CD8-positive, alpha-beta memory T cell (primary cell): Measurements from ENCODE around the gene LHFPL6. TPM values are rescaled to one million over a fixed set of nuclear protein-coding genes. Genes with fewer than 3 reads are reported as not detected.

Experiments used
- CTCF ChIA-PET: fragments of 350-600 bp; sonication (Branson Sonifier 250); formaldehyde crosslinking; loops from one replicate; lab custom pipeline; 2021; ENCODE audit warnings: antibody characterized with exemption; lab: Charles Lee
- POLR2A ChIA-PET: fragments of 350-600 bp; sonication (Branson Sonifier 250); formaldehyde crosslinking; loops from one replicate; lab custom pipeline; 2021; ENCODE audit warnings: antibody characterized with exemption; lab: Charles Lee
- DNase-seq, 5 donors: peaks; one replicate each; pipeline versions ENCODE4 v3.0.0 to v3.0.0-alpha.2; 2020 to 2022; ENCODE audit warnings: mixed read lengths in 1 of 5
- H3K27ac ChIP-seq: one replicate; pipeline ENCODE4 v1.7.0; 2013; ENCODE audit warnings: low read depth, mild to moderate bottlenecking, low read length, moderate library complexity
- H3K27me3 ChIP-seq: 2 replicates; pipeline ENCODE4 v1.7.0; 2013; ENCODE audit warnings: low read length, mild to moderate bottlenecking; ENCODE audit not compliant: insufficient read depth, poor library complexity, severe bottlenecking
- H3K36me3 ChIP-seq: 2 replicates; pipeline ENCODE4 v1.7.0; 2013; ENCODE audit warnings: mild to moderate bottlenecking, low read length, moderate library complexity; ENCODE audit not compliant: insufficient read depth
- H3K4me1 ChIP-seq: 2 replicates; pipeline ENCODE4 v1.7.0; 2013; ENCODE audit warnings: mild to moderate bottlenecking, low read length, moderate library complexity; ENCODE audit not compliant: insufficient read depth
- H3K4me3 ChIP-seq: 2 replicates; pipeline ENCODE4 v1.7.0; 2013; ENCODE audit warnings: mild to moderate bottlenecking, low read length
- H3K9me3 ChIP-seq: 2 replicates; pipeline ENCODE4 v1.7.0; 2013; ENCODE audit warnings: mild to moderate bottlenecking, low read length
- H3K27ac Mint-ChIP-seq, 8 donors: one replicate each; pipeline ENCODE4 v1.8.0; 2020 to 2021; ENCODE audit warnings: mixed read lengths in 8 of 8, mild to moderate bottlenecking in 6 of 8, inconsistent platforms in 3 of 8, moderate library complexity in 3 of 8
- H3K27me3 Mint-ChIP-seq, 2 donors: one replicate each; pipeline ENCODE4 v1.8.0; 2020 to 2021; ENCODE audit warnings: mixed read lengths in 2 of 2, mild to moderate bottlenecking in 1 of 2, moderate library complexity in 1 of 2
- H3K36me3 Mint-ChIP-seq, 3 donors: one replicate each; pipeline ENCODE4 v1.8.0; 2020 to 2021; ENCODE audit warnings: mixed read lengths in 3 of 3, inconsistent platforms in 1 of 3, mild to moderate bottlenecking in 1 of 3
- H3K4me1 Mint-ChIP-seq, 3 donors: one replicate each; pipeline ENCODE4 v1.8.0; 2020 to 2021; ENCODE audit warnings: mixed read lengths in 3 of 3, inconsistent platforms in 1 of 3, mild to moderate bottlenecking in 1 of 3
- H3K4me3 Mint-ChIP-seq, 7 donors: one replicate each; pipeline ENCODE4 v1.8.0; 2020 to 2021; ENCODE audit warnings: mixed read lengths in 7 of 7, mild to moderate bottlenecking in 6 of 7, moderate library complexity in 4 of 7, inconsistent platforms in 2 of 7
- H3K9me3 Mint-ChIP-seq, 5 donors: one replicate each; pipeline ENCODE4 v1.8.0; 2020 to 2022; ENCODE audit warnings: mixed read lengths in 5 of 5, mild to moderate bottlenecking in 3 of 5, moderate library complexity in 2 of 5, inconsistent platforms in 1 of 5
- polyA plus RNA-seq: library from polyadenylated mRNA; unstranded; fragments of 300-500 nt; fragmentation: Illumina TruSeq; gene quantifications from one replicate; pipeline ENCODE4 v1.2.3, GENCODE V29; 2021
- total RNA-seq, 2 experiments: library from RNA; stranded (reverse); gene quantifications; one replicate each; pipeline ENCODE4 v1.2.3, GENCODE V29; 2021

Gene LHFPL6
- total and polyA plus RNA-seq, 3 experiments from 2014 or later, result 5.9 to 6.4 TPM; not detected in 1

DNA sequence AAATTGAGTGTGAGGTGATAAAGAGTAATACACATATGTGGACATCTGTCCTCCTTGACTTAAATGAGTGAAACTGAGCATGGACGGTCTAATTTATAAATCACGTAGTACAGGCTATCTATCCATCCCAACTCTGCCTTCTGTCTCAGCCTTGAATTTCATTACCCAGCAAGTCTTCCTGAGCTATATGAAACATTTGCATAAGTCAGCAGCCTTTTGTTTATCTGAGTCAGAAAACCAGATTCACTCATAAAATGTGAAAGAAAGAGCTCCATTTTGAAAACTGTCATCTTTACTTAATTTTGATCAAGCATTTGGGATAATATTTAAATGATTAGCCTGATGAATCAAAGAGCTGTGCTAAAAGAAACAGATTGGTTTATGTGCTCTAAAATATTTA is 197.9 kb downstream of the LHFPL6 start:
- POLR2A ChIA-PET, result no interaction called here
- no peak overlapping the region for H3K4me3 ChIP-seq
- no peak overlapping the region for H3K27ac ChIP-seq
- Mint-ChIP-seq H3K27me3 (peaks cover 0 to 12% of the 10 kb centered on the region in 2 donors), H3K27ac (no peak overlapping the region), H3K4me3 (no peak overlapping the region), H3K9me3 (peaks cover 0 to 3% (median 0%) of the 10 kb centered on the region in 5 donors), H3K4me1 (no peaks in the 10 kb centered on the region), H3K36me3 (no peaks in the 10 kb centered on the region)
- H3K27me3 ChIP-seq, result no peaks in the 10 kb centered on the region
- CTCF ChIA-PET, result interaction anchor here (1.1 kb wide), 1 partner anchor 10 kb away, joined by 3 read pairs; no protein-coding TSS in a partner anchor
- H3K9me3 ChIP-seq, result no peaks in the 10 kb centered on the region
- no peak for DNase-seq
- no peaks in the 10 kb centered on the region for H3K4me1 ChIP-seq
- no peaks in the 10 kb centered on the region for H3K36me3 ChIP-seq

DNA sequence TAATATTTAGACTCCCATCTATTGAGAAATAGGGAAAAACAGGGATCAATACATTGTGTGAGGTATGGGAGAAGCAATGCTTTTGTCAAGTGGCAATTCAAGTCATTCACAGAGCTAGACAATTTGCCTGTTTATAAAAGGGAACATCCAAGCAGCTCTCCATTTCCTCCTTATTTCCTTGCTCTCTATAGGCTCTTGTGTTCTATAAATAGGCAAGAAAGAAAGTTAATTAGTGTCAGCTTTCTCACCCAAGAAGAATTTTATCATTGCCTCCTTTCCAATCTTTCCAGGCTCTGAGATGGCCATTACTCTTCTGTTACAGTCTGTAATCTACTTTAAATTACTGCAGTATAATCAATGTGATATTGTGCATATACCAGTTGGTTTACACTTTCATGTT is 199.9 kb downstream of the LHFPL6 start:
- Mint-ChIP-seq H3K27ac (no peak overlapping the region), H3K36me3 (no peaks in the 10 kb centered on the region), H3K27me3 (no peaks in the 10 kb centered on the region), H3K4me3 (no peak overlapping the region), H3K4me1 (no peaks in the 10 kb centered on the region), H3K9me3 (peaks cover 0 to 5% (median 0%) of the 10 kb centered on the region in 5 donors)
- Histone ChIP-seq H3K4me1 (no peaks in the 10 kb centered on the region), H3K4me3 (no peak overlapping the region), H3K36me3 (no peaks in the 10 kb centered on the region), H3K9me3 (no peaks in the 10 kb centered on the region), H3K27ac (no peak overlapping the region), H3K27me3 (no peaks in the 10 kb centered on the region)
- CTCF ChIA-PET, result no interaction called here
- no peak for DNase-seq
- POLR2A ChIA-PET, result no interaction called here

GRCh38 chr13:39402221-39402970 is 200.6 kb downstream of the LHFPL6 start:
- H3K4me3 Mint-ChIP-seq, result no peak overlapping the region
- H3K27ac ChIP-seq, result no peak overlapping the region
- ChIA-PET CTCF (no interaction called here), POLR2A (no interaction called here)
- no peak overlapping the region for H3K27ac Mint-ChIP-seq
- peaks cover 0 to 6% of the 10 kb centered on the region in 2 donors for H3K27me3 Mint-ChIP-seq
- peaks cover 0 to 5% (median 0%) of the 10 kb centered on the region in 5 donors for H3K9me3 Mint-ChIP-seq
- no peaks in the 10 kb centered on the region for H3K4me1 ChIP-seq
- H3K4me1 Mint-ChIP-seq, result no peaks in the 10 kb centered on the region
- H3K36me3 Mint-ChIP-seq, result no peaks in the 10 kb centered on the region
- H3K27me3 ChIP-seq, result no peaks in the 10 kb centered on the region
- no peak for DNase-seq
- H3K4me3 ChIP-seq, result no peak overlapping the region
- no peaks in the 10 kb centered on the region for H3K9me3 ChIP-seq
- H3K36me3 ChIP-seq, result no peaks in the 10 kb centered on the region

- no peak overlapping the region for H3K27ac ChIP-seq
- Mint-ChIP-seq H3K27ac (no peak overlapping the region), H3K4me1 (no peaks in the 10 kb centered on the region), H3K27me3 (peaks cover 1 to 9% of the 10 kb centered on the region in 2 donors), H3K4me3 (no peak overlapping the region), H3K9me3 (peaks cover 0 to 5% (median 0%) of the 10 kb centered on the region in 5 donors), H3K36me3 (no peaks in the 10 kb centered on the region)
- H3K9me3 ChIP-seq, result no peaks in the 10 kb centered on the region
- H3K36me3 ChIP-seq, result no peaks in the 10 kb centered on the region
- no peaks in the 10 kb centered on the region for H3K4me1 ChIP-seq
- no peak for DNase-seq
- POLR2A ChIA-PET, result no interaction called here
- H3K27me3 ChIP-seq, result no peaks in the 10 kb centered on the region
- CTCF ChIA-PET, result no interaction called here
- no peak overlapping the region for H3K4me3 ChIP-seq
Measured at GRCh38 chr13:39401756-39402155, 201.2 kb downstream of the LHFPL6 start.

GRCh38 chr13:39401046-39401705 is 201.8 kb downstream of the LHFPL6 start:
- Mint-ChIP-seq H3K4me1 (no peaks in the 10 kb centered on the region), H3K27ac (no peak overlapping the region), H3K27me3 (peaks cover 7 to 9% of the 10 kb centered on the region in 2 donors), H3K9me3 (peaks cover 0 to 5% (median 0%) of the 10 kb centered on the region in 5 donors), H3K4me3 (no peak overlapping the region), H3K36me3 (no peaks in the 10 kb centered on the region)
- Histone ChIP-seq H3K27me3 (no peaks in the 10 kb centered on the region), H3K4me1 (no peaks in the 10 kb centered on the region), H3K4me3 (no peak overlapping the region), H3K9me3 (no peaks in the 10 kb centered on the region), H3K36me3 (no peaks in the 10 kb centered on the region), H3K27ac (no peak overlapping the region)
- POLR2A ChIA-PET, result no interaction called here
- CTCF ChIA-PET, result no interaction called here
- no peak for DNase-seq

GRCh38 chr13:39399102-39399501 is 203.9 kb downstream of the LHFPL6 start:
- H3K4me3 Mint-ChIP-seq, result no peak overlapping the region
- no peak for DNase-seq

DNA sequence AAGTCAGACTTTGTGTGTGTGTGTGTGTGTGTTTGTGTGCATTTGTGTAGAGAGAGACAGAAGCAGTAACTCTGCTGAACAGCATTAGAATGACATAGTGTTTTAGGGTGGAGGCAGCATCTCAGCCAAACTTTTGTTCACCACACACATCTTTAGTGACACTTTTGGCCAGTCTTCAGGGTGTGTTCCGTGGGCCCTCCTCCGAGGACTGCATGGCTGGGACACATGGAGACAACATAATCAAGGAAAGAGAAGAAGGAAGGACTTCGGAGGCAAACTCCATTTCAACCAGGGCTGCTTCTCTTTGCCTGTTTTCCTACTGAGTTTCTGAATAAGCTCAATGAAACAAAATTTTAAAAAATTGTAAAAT is 205.1 kb downstream of the LHFPL6 start:
- H3K9me3 ChIP-seq, result no peaks in the 10 kb centered on the region
- no peaks in the 10 kb centered on the region for H3K4me1 Mint-ChIP-seq
- CTCF ChIA-PET, result no interaction called here
- no peaks in the 10 kb centered on the region for H3K4me1 ChIP-seq
- H3K27me3 ChIP-seq, result no peaks in the 10 kb centered on the region
- POLR2A ChIA-PET, result no interaction called here
- peaks cover 7 to 9% of the 10 kb centered on the region in 2 donors for H3K27me3 Mint-ChIP-seq
- H3K4me3 Mint-ChIP-seq, result no peak overlapping the region
- H3K36me3 Mint-ChIP-seq, result no peaks in the 10 kb centered on the region
- H3K36me3 ChIP-seq, result no peaks in the 10 kb centered on the region
- H3K9me3 Mint-ChIP-seq, result peaks cover 0 to 2% (median 0%) of the 10 kb centered on the region in 5 donors
- no peak overlapping the region for H3K27ac ChIP-seq
- H3K27ac Mint-ChIP-seq, result no peak overlapping the region
- no peak for DNase-seq
- no peak overlapping the region for H3K4me3 ChIP-seq

More at GRCh38 chr13:39399102-39399501, 203.9 kb downstream of the LHFPL6 start:
- no peak overlapping the region for H3K27ac Mint-ChIP-seq
- H3K9me3 Mint-ChIP-seq, result peaks cover 0 to 2% (median 0%) of the 10 kb centered on the region in 5 donors
- Histone ChIP-seq H3K4me3 (no peak overlapping the region), H3K9me3 (no peaks in the 10 kb centered on the region), H3K4me1 (no peaks in the 10 kb centered on the region), H3K36me3 (no peaks in the 10 kb centered on the region), H3K27me3 (no peaks in the 10 kb centered on the region), H3K27ac (no peak overlapping the region)
- H3K4me1 Mint-ChIP-seq, result no peaks in the 10 kb centered on the region
- no peaks in the 10 kb centered on the region for H3K36me3 Mint-ChIP-seq
- ChIA-PET POLR2A (no interaction called here), CTCF (no interaction called here)
- H3K27me3 Mint-ChIP-seq, result peaks cover 7 to 9% of the 10 kb centered on the region in 2 donors

- Mint-ChIP-seq H3K27me3 (peaks cover 7 to 9% of the 10 kb centered on the region in 2 donors), H3K4me3 (no peak overlapping the region), H3K27ac (no peak overlapping the region), H3K9me3 (peaks cover 0 to 2% (median 0%) of the 10 kb centered on the region in 5 donors), H3K36me3 (no peaks in the 10 kb centered on the region), H3K4me1 (no peaks in the 10 kb centered on the region)
- ChIA-PET POLR2A (no interaction called here), CTCF (no interaction called here)
- Histone ChIP-seq H3K27me3 (no peaks in the 10 kb centered on the region), H3K9me3 (no peaks in the 10 kb centered on the region), H3K36me3 (no peaks in the 10 kb centered on the region), H3K27ac (no peak overlapping the region), H3K4me3 (no peak overlapping the region), H3K4me1 (no peaks in the 10 kb centered on the region)
- no peak for DNase-seq
Measured at GRCh38 chr13:39397226-39397895, 205.6 kb downstream of the LHFPL6 start.
